Measurements from ENCODE around the gene TIGD4. TPM values are rescaled to one million over a fixed set of nuclear protein-coding genes. Genes with fewer than 3 reads are reported as not detected.

The TIGD4 gene
- total RNA-seq, 1 experiment from 2014 or later = 3.1 TPM

- Histone ChIP-seq H3K4me2 (ENCODE audit: low read depth, low read length, poor library complexity, severe bottlenecking) (no peak overlapping the region), H3K9ac (ENCODE audit: low read length) (no peak overlapping the region), H3K27me3 (ENCODE audit: low read length) (no peaks in the 10 kb centered on the region), H2AFZ (ENCODE audit: low read length) (no peak overlapping the region), H3K79me2 (ENCODE audit: low read length) (peaks cover 98% of the 10 kb centered on the region), H4K20me1 (ENCODE audit: insufficient read depth, low read depth, low read length) (peaks cover 3% of the 10 kb centered on the region; the same call in 1 of the 2 replicates), H3K9me3 (ENCODE audit: low read length) (no peaks in the 10 kb centered on the region), H3K4me1 (ENCODE audit: low read length) (peaks cover 6% of the 10 kb centered on the region), H3K36me3 (ENCODE audit: insufficient read depth, low read length) (peaks cover 3% of the 10 kb centered on the region; the same call in 1 of the 2 replicates), H3K4me3 (ENCODE audit: low read length) (no peak overlapping the region), H3K27ac (ENCODE audit: low read length) (no peak overlapping the region), H3K9me2 (replicated peaks; ENCODE audit: insufficient read depth, low read length) (no peaks in the 10 kb centered on the region)
- DNase-seq = no peak
Observed at GRCh38 chr4:152795891-152796290, 16.4 kb upstream of the TIGD4 start.

GRCh38 chr4:152786627-152787026, 7.1 kb upstream of the TIGD4 start:
- peaks cover 99% of the 10 kb centered on the region for H3K79me2 ChIP-seq (ENCODE audit: low read length)
- peaks cover 8% of the 10 kb centered on the region; the same call in 1 of the 2 replicates for H4K20me1 ChIP-seq (ENCODE audit: insufficient read depth, low read depth, low read length)
- no peak for DNase-seq
- H2AFZ ChIP-seq (ENCODE audit: low read length) = no peak overlapping the region
- H3K9me2 ChIP-seq (replicated peaks; ENCODE audit: insufficient read depth, low read length) = no peaks in the 10 kb centered on the region
- no peaks in the 10 kb centered on the region for H3K27me3 ChIP-seq (ENCODE audit: low read length)
- H3K9ac ChIP-seq (ENCODE audit: low read length) = no peak overlapping the region
- peaks cover 48% of the 10 kb centered on the region for H3K4me1 ChIP-seq (ENCODE audit: low read length)
- H3K27ac ChIP-seq (ENCODE audit: low read length) = no peak overlapping the region; the same call in 1 of the 2 replicates
- H3K4me2 ChIP-seq (ENCODE audit: low read depth, low read length, poor library complexity, severe bottlenecking) = no peak overlapping the region
- H3K9me3 ChIP-seq (ENCODE audit: low read length) = no peaks in the 10 kb centered on the region
- H3K36me3 ChIP-seq (ENCODE audit: insufficient read depth, low read length) = peaks cover 3% of the 10 kb centered on the region; the same call in 1 of the 2 replicates
- no peak overlapping the region for H3K4me3 ChIP-seq (ENCODE audit: low read length)

- peaks cover 10% of the 10 kb centered on the region; the same call in 1 of the 2 replicates for H4K20me1 ChIP-seq (ENCODE audit: insufficient read depth, low read depth, low read length)
- no peaks in the 10 kb centered on the region for H3K9me2 ChIP-seq (replicated peaks; ENCODE audit: insufficient read depth, low read length)
- DNase-seq = no peak
- H3K27me3 ChIP-seq (ENCODE audit: low read length) = no peaks in the 10 kb centered on the region
- H3K9ac ChIP-seq (ENCODE audit: low read length) = no peak overlapping the region; the same call in 1 of the 2 replicates
- peak overlapping the region; percentile 42 for H3K27ac ChIP-seq (ENCODE audit: low read length)
- no peaks in the 10 kb centered on the region for H3K36me3 ChIP-seq (ENCODE audit: insufficient read depth, low read length)
- peaks cover 55% of the 10 kb centered on the region for H3K4me1 ChIP-seq (ENCODE audit: low read length)
- peaks cover 99% of the 10 kb centered on the region for H3K79me2 ChIP-seq (ENCODE audit: low read length)
- no peak overlapping the region for H2AFZ ChIP-seq (ENCODE audit: low read length)
- H3K9me3 ChIP-seq (ENCODE audit: low read length) = no peaks in the 10 kb centered on the region
- no peak overlapping the region for H3K4me3 ChIP-seq (ENCODE audit: low read length)
- peak overlapping the region; percentile 22 for H3K4me2 ChIP-seq (ENCODE audit: low read depth, low read length, poor library complexity, severe bottlenecking)
Observed at GRCh38 chr4:152785639-152786615, 6.4 kb upstream of the TIGD4 start.

- Histone ChIP-seq H3K4me1 (ENCODE audit: low read length) (peaks cover 61% of the 10 kb centered on the region), H3K4me2 (ENCODE audit: low read depth, low read length, poor library complexity, severe bottlenecking) (peak overlapping the region; percentile 22), H2AFZ (ENCODE audit: low read length) (no peak overlapping the region), H3K27ac (ENCODE audit: low read length) (peak overlapping the region; percentile 42), H3K9me3 (ENCODE audit: low read length) (no peaks in the 10 kb centered on the region), H3K9ac (ENCODE audit: low read length) (no peak overlapping the region), H3K36me3 (ENCODE audit: insufficient read depth, low read length) (no peaks in the 10 kb centered on the region), H3K9me2 (replicated peaks; ENCODE audit: insufficient read depth, low read length) (no peaks in the 10 kb centered on the region), H4K20me1 (ENCODE audit: insufficient read depth, low read depth, low read length) (peaks cover 18% of the 10 kb centered on the region; the same call in 1 of the 2 replicates), H3K79me2 (ENCODE audit: low read length) (peaks cover 99% of the 10 kb centered on the region), H3K4me3 (ENCODE audit: low read length) (no peak overlapping the region), H3K27me3 (ENCODE audit: low read length) (no peaks in the 10 kb centered on the region)
- no peak for DNase-seq
Observed at GRCh38 chr4:152784490-152785350, 5.2 kb upstream of the TIGD4 start.

- Histone ChIP-seq H3K9me2 (replicated peaks; ENCODE audit: insufficient read depth, low read length) (no peaks in the 10 kb centered on the region), H3K27ac (ENCODE audit: low read length) (peak overlapping the region; percentile 42), H3K4me2 (ENCODE audit: low read depth, low read length, poor library complexity, severe bottlenecking) (peak overlapping the region; percentile 85), H3K9me3 (ENCODE audit: low read length) (no peaks in the 10 kb centered on the region), H3K79me2 (ENCODE audit: low read length) (peaks cover 61% of the 10 kb centered on the region), H2AFZ (ENCODE audit: low read length) (peak overlapping the region; percentile 85), H3K4me3 (ENCODE audit: low read length) (peak overlapping the region; percentile 92), H4K20me1 (ENCODE audit: insufficient read depth, low read depth, low read length) (peaks cover 18% of the 10 kb centered on the region; the same call in 1 of the 2 replicates), H3K4me1 (ENCODE audit: low read length) (peaks cover 58% of the 10 kb centered on the region), H3K36me3 (ENCODE audit: insufficient read depth, low read length) (no peaks in the 10 kb centered on the region), H3K27me3 (ENCODE audit: low read length) (no peaks in the 10 kb centered on the region), H3K9ac (ENCODE audit: low read length) (peak overlapping the region; percentile 87)
- no peak for DNase-seq
Observed at GRCh38 chr4:152780267-152780778, 793 bp upstream of the TIGD4 start.

GRCh38 chr4:152778656-152779512, 646 bp downstream of the TIGD4 start:
- no peaks in the 10 kb centered on the region for H3K9me3 ChIP-seq (ENCODE audit: low read length)
- peaks cover 46% of the 10 kb centered on the region for H3K79me2 ChIP-seq (ENCODE audit: low read length)
- peak overlapping the region; percentile 85 for H3K4me2 ChIP-seq (ENCODE audit: low read depth, low read length, poor library complexity, severe bottlenecking)
- 0 out of 2 replicates have a peak overlapping the region, but pooled peaks have one; percentile 10 for H3K27ac ChIP-seq (ENCODE audit: low read length)
- no peaks in the 10 kb centered on the region for H3K36me3 ChIP-seq (ENCODE audit: insufficient read depth, low read length)
- peaks cover 15% of the 10 kb centered on the region; the same call in 1 of the 2 replicates for H4K20me1 ChIP-seq (ENCODE audit: insufficient read depth, low read depth, low read length)
- peak; percentile 78 for DNase-seq
- H3K9me2 ChIP-seq (replicated peaks; ENCODE audit: insufficient read depth, low read length) = no peaks in the 10 kb centered on the region
- H3K4me1 ChIP-seq (ENCODE audit: low read length) = peaks cover 44% of the 10 kb centered on the region
- H2AFZ ChIP-seq (ENCODE audit: low read length) = peak overlapping the region; percentile 88
- no peaks in the 10 kb centered on the region for H3K27me3 ChIP-seq (ENCODE audit: low read length)
- peak overlapping the region; percentile 92 for H3K4me3 ChIP-seq (ENCODE audit: low read length)
- H3K9ac ChIP-seq (ENCODE audit: low read length) = peak overlapping the region; percentile 87

GRCh38 chr4:152777488-152777887, 2.0 kb downstream of the TIGD4 start:
- Histone ChIP-seq H3K4me2 (ENCODE audit: low read depth, low read length, poor library complexity, severe bottlenecking) (no peak overlapping the region), H3K4me1 (ENCODE audit: low read length) (peaks cover 34% of the 10 kb centered on the region), H2AFZ (ENCODE audit: low read length) (no peak overlapping the region)

More at GRCh38 chr4:152777488-152777887, 2.0 kb downstream of the TIGD4 start:
- no peak overlapping the region for H3K9ac ChIP-seq (ENCODE audit: low read length)
- H4K20me1 ChIP-seq (ENCODE audit: insufficient read depth, low read depth, low read length) = peaks cover 11% of the 10 kb centered on the region; the same call in 1 of the 2 replicates
- peaks cover 32% of the 10 kb centered on the region for H3K79me2 ChIP-seq (ENCODE audit: low read length)
- H3K9me2 ChIP-seq (replicated peaks; ENCODE audit: insufficient read depth, low read length) = no peaks in the 10 kb centered on the region
- H3K36me3 ChIP-seq (ENCODE audit: insufficient read depth, low read length) = no peaks in the 10 kb centered on the region
- DNase-seq = no peak
- H3K27ac ChIP-seq (ENCODE audit: low read length) = no peak overlapping the region
- H3K9me3 ChIP-seq (ENCODE audit: low read length) = no peaks in the 10 kb centered on the region
- no peak overlapping the region for H3K4me3 ChIP-seq (ENCODE audit: low read length)
- no peaks in the 10 kb centered on the region for H3K27me3 ChIP-seq (ENCODE audit: low read length)

Measured in Karpas-422 (cell line).